Anterior cingulate cortex (tissue), 58 donors: ENCODE data around the gene RAB40C.
A peak's percentile ranks its signal among the peaks of the same experiment; 100 is the strongest.

ENCODE experiments used
- DNase-seq, 58 donors: peaks; one replicate each; lab custom pipeline; 2025; lab: John Stamatoyannopoulos, UW

Gene RAB40C

GRCh38 chr16:572865-573650 is 16.8 kb upstream of the RAB40C start:
- DNase-seq, result no peak

GRCh38 chr16:574021-574760 is 15.7 kb upstream of the RAB40C start:
- no peak for DNase-seq

GRCh38 chr16:575354-576196 is 14.3 kb upstream of the RAB40C start:
- no peak for DNase-seq

GRCh38 chr16:576197-576822 is 13.6 kb upstream of the RAB40C start:
- DNase-seq, result no peak

GRCh38 chr16:576823-577201 is 13.1 kb upstream of the RAB40C start:
- no peak for DNase-seq

- DNase-seq, result no peak
Measured at GRCh38 chr16:577796-578195, 12.1 kb upstream of the RAB40C start.

- DNase-seq, result no peak
Measured at GRCh38 chr16:578232-578869, 11.5 kb upstream of the RAB40C start.

- DNase-seq, result peak in 26 of 58 donors; percentile 7 to 58 (median 32)
Measured at GRCh38 chr16:578870-579405, 10.9 kb upstream of the RAB40C start.

- DNase-seq, result no peak
Measured at GRCh38 chr16:580141-580945, 9.5 kb upstream of the RAB40C start.

GRCh38 chr16:580946-581498 is 8.8 kb upstream of the RAB40C start:
- no peak for DNase-seq

- DNase-seq, result no peak
Measured at GRCh38 chr16:582218-582613, 7.7 kb upstream of the RAB40C start.

GRCh38 chr16:582614-583331 is 7.1 kb upstream of the RAB40C start:
- peak in 11 of 58 donors; percentile 20 to 71 (median 48) for DNase-seq

- no peak for DNase-seq
Measured at GRCh38 chr16:583470-583814, 6.4 kb upstream of the RAB40C start.

- DNase-seq, result peak in 22 of 58 donors; percentile 17 to 70 (median 40)
Measured at GRCh38 chr16:583815-584591, 5.9 kb upstream of the RAB40C start.

GRCh38 chr16:585351-585750 is 4.5 kb upstream of the RAB40C start:
- no peak for DNase-seq

GRCh38 chr16:586047-586644 is 3.7 kb upstream of the RAB40C start:
- DNase-seq, result peak in 3 of 58 donors; percentile 9 to 33 (median 15)
